Measurements from ENCODE around the gene WDR70. TPM values are rescaled to one million over a fixed set of nuclear protein-coding genes. Genes with fewer than 3 reads are reported as not detected.
"Not testable (repeated sequence)": the region's sequence is repeated elsewhere in the genome, so short reads cannot be mapped to it uniquely, and the experiment has no call there.

Gene WDR70
- total RNA-seq, 1 donor from 2014 or later, result 26.5 TPM

GRCh38 chr5:37453252-37453651, 74.1 kb downstream of the WDR70 start:
- not testable (repeated sequence) for DNase-seq (ENCODE audit: low spot score)

GRCh38 chr5:37454402-37455055, 75.4 kb downstream of the WDR70 start:
- not testable (repeated sequence) for DNase-seq (ENCODE audit: low spot score)

- not testable (repeated sequence) for DNase-seq (ENCODE audit: low spot score)
Measured at GRCh38 chr5:37463191-37464051, 84.3 kb downstream of the WDR70 start.

- DNase-seq (ENCODE audit: low spot score), result not testable (repeated sequence)
Measured at GRCh38 chr5:37464581-37464980, 85.5 kb downstream of the WDR70 start.

GRCh38 chr5:37469383-37469782, 90.3 kb downstream of the WDR70 start:
- DNase-seq (ENCODE audit: low spot score), result not testable (repeated sequence)

- no peak for DNase-seq (ENCODE audit: low spot score)
Measured at GRCh38 chr5:37471666-37472197, 92.6 kb downstream of the WDR70 start.

- DNase-seq (ENCODE audit: low spot score), result no peak
Measured at GRCh38 chr5:37477426-37477825, 98.3 kb downstream of the WDR70 start.

GRCh38 chr5:37478121-37478894, 99.2 kb downstream of the WDR70 start:
- DNase-seq (ENCODE audit: low spot score), result no peak

GRCh38 chr5:37481395-37481794, 102.3 kb downstream of the WDR70 start:
- not testable (repeated sequence) for DNase-seq (ENCODE audit: low spot score)

GRCh38 chr5:37490120-37490810, 111.1 kb downstream of the WDR70 start:
- DNase-seq (ENCODE audit: low spot score), result no peak

- no peak for DNase-seq (ENCODE audit: low spot score)
Measured at GRCh38 chr5:37490931-37491330, 111.8 kb downstream of the WDR70 start.

GRCh38 chr5:37492778-37493555, 113.8 kb downstream of the WDR70 start:
- DNase-seq (ENCODE audit: low spot score), result no peak

GRCh38 chr5:37494756-37495155, 115.6 kb downstream of the WDR70 start:
- DNase-seq (ENCODE audit: low spot score), result no peak

- DNase-seq (ENCODE audit: low spot score), result no peak
Measured at GRCh38 chr5:37495210-37495609, 116.1 kb downstream of the WDR70 start.

GRCh38 chr5:37495668-37496347, 116.7 kb downstream of the WDR70 start:
- no peak for DNase-seq (ENCODE audit: low spot score)

- no peak for DNase-seq (ENCODE audit: low spot score)
Measured at GRCh38 chr5:37496902-37497445, 117.9 kb downstream of the WDR70 start.

- no peak for DNase-seq (ENCODE audit: low spot score)
Measured at GRCh38 chr5:37501152-37501551, 122.0 kb downstream of the WDR70 start.

- no peak for DNase-seq (ENCODE audit: low spot score)
Measured at GRCh38 chr5:37506241-37506640, 127.1 kb downstream of the WDR70 start.

- DNase-seq (ENCODE audit: low spot score), result no peak
Measured at GRCh38 chr5:37506722-37507121, 127.6 kb downstream of the WDR70 start.
